Retina (tissue), 1 donor: ENCODE measurements around the gene RHOT1.
"Not testable (repeated sequence)": the region's sequence is repeated elsewhere in the genome, so short reads cannot be mapped to it uniquely, and the experiment has no call there.

Experiments
- DNase-seq: peaks from one replicate; pipeline ENCODE4 v3.0.0-alpha.2; 2016

Gene RHOT1

GRCh38 chr17:32240750-32241149, 98.4 kb downstream of the RHOT1 start:
- DNase-seq, result no peak

- no peak for DNase-seq
Observed at GRCh38 chr17:32241640-32242039, 99.3 kb downstream of the RHOT1 start.

- DNase-seq, result no peak
Observed at GRCh38 chr17:32249475-32249874, 107.2 kb downstream of the RHOT1 start.

- peak; percentile 88 for DNase-seq
Observed at GRCh38 chr17:32253117-32253611, 110.9 kb downstream of the RHOT1 start.

GRCh38 chr17:32256012-32256700, 113.9 kb downstream of the RHOT1 start:
- DNase-seq, result no peak

- DNase-seq, result peak; percentile 48
Observed at GRCh38 chr17:32256701-32257019, 114.4 kb downstream of the RHOT1 start.

GRCh38 chr17:32258383-32259140, 116.3 kb downstream of the RHOT1 start:
- peak; percentile 84 for DNase-seq

GRCh38 chr17:32259586-32259985, 117.3 kb downstream of the RHOT1 start:
- no peak for DNase-seq

GRCh38 chr17:32261417-32261736, 119.1 kb downstream of the RHOT1 start:
- peak; percentile 25 for DNase-seq

- peak; percentile 62 for DNase-seq
Observed at GRCh38 chr17:32261936-32262510, 119.7 kb downstream of the RHOT1 start.

GRCh38 chr17:32263515-32263914, 121.2 kb downstream of the RHOT1 start:
- not testable (repeated sequence) for DNase-seq

- peak; percentile 57 for DNase-seq
Observed at GRCh38 chr17:32264140-32264799, 122.0 kb downstream of the RHOT1 start.

- DNase-seq, result peak; percentile 60
Observed at GRCh38 chr17:32264823-32265191, 122.5 kb downstream of the RHOT1 start.

GRCh38 chr17:32265192-32265923, 123.1 kb downstream of the RHOT1 start, which contains the start of gene RHBDL3:
TSS of gene RHBDL3 (plus strand) at chr17:32265832. CDS start at chr17:32266190, 358 bp downstream.
- DNase-seq, result peak; percentile 65

- no peak for DNase-seq
Observed at GRCh38 chr17:32266051-32266388, 123.7 kb downstream of the RHOT1 start.

- DNase-seq, result peak; percentile 84
Observed at GRCh38 chr17:32266389-32267301, 124.3 kb downstream of the RHOT1 start.

- peak; percentile 74 for DNase-seq
Observed at GRCh38 chr17:32267690-32268205, 125.4 kb downstream of the RHOT1 start.

- no peak for DNase-seq
Observed at GRCh38 chr17:32268734-32269288, 126.5 kb downstream of the RHOT1 start.

- no peak for DNase-seq
Observed at GRCh38 chr17:32269377-32269776, 127.1 kb downstream of the RHOT1 start.

GRCh38 chr17:32271844-32272243, 129.5 kb downstream of the RHOT1 start:
- no peak for DNase-seq

- DNase-seq, result no peak
Observed at GRCh38 chr17:32274101-32274500, 131.8 kb downstream of the RHOT1 start.
